HepG2 (cell line): Measurements from ENCODE around the gene SCFD2. TPM values are rescaled to one million over a fixed set of nuclear protein-coding genes. Genes with fewer than 3 reads are reported as not detected.
A peak's percentile ranks its signal among the peaks of the same experiment; 100 is the strongest.

Experiments used
- ATAC-seq: fragments of 200-7000 bp; cut with Tn5 transposase; 3 replicates; pipeline ENCODE4 v1.9.1; 2020; ENCODE audit warnings: mild to moderate bottlenecking, moderate library complexity
- BruUV-seq: library from RNA; stranded (reverse); fragments of 400-500 nt; replicated peaks from 2 replicates; lab custom pipeline; 2021; lab: Mats Ljungman, UMichigan
- CTCF ChIA-PET: fragments of 300-600 bp; formaldehyde crosslinking; extraction: SDS; loops from one replicate; lab custom pipeline; 2021; ENCODE audit warnings: low total read pairs, inconsistent platforms, low intra/inter-chr PET ratio; lab: Yijun Ruan, JAX
- POLR2A ChIA-PET: fragments of 350-600 bp; sonication (Branson Sonifier 250); formaldehyde crosslinking; loops from one replicate; lab custom pipeline; 2020; ENCODE audit warnings: antibody characterized with exemption, inconsistent platforms; lab: Yijun Ruan, JAX
- DNase-seq: peaks from one replicate; pipeline ENCODE4 v3.0.0-alpha.2; 2015; ENCODE audit warnings: low spot score
- FAIRE-seq: peaks from 3 replicates; lab custom pipeline; 2011; peaks lifted over from hg19 to GRCh38; lab: Jason Lieb, UNC
- H2AFZ ChIP-seq: one replicate; pipeline ENCODE4 v1.6.1; 2011; ENCODE audit warnings: low read length, inconsistent platforms
- H3K27ac ChIP-seq: fragments of 300-600 bp; 3 replicates; pipeline ENCODE4 v1.8.0; 2011; ENCODE audit warnings: mixed run types, mild to moderate bottlenecking, mixed read lengths, low read length, inconsistent platforms; ENCODE audit not compliant: insufficient read depth; ENCODE audit errors: extremely low read length
- H3K27me3 ChIP-seq, 2 experiments: fragments of 200-600 bp in 1 of 2; 2 replicates in 1 of 2; 3 replicates in 1 of 2; pipeline versions ENCODE4 v1.6.0 to v1.8.0; 2011; ENCODE audit warnings: low read length in 2 of 2, mild to moderate bottlenecking in 2 of 2, moderate library complexity in 2 of 2, inconsistent platforms in 1 of 2; ENCODE audit not compliant: insufficient read depth in 2 of 2, control insufficient read depth in 1 of 2
- H3K36me3 ChIP-seq, 2 experiments: fragments of 200-600 bp in 1 of 2; replicated peaks in 1 of 2; 2 replicates in 1 of 2; 3 replicates in 1 of 2; pipeline versions ENCODE4 v1.5.1 to v1.8.0; 2011; ENCODE audit warnings: low read length in 2 of 2, inconsistent platforms in 1 of 2; ENCODE audit not compliant: insufficient read depth in 2 of 2, control insufficient read depth in 1 of 2
- H3K4me1 ChIP-seq: 2 replicates; pipeline ENCODE4 v1.5.1; 2012; ENCODE audit warnings: low read length, inconsistent platforms; ENCODE audit not compliant: insufficient read depth
- H3K4me2 ChIP-seq: 2 replicates; pipeline ENCODE4 v1.6.0; 2011; ENCODE audit warnings: low read depth, low read length, inconsistent platforms
- H3K4me3 ChIP-seq, 3 experiments: fragments of 200-600 bp in 1 of 3; sonication (generic), shearing (Covaris generic) in 1 of 3; replicated peaks in 1 of 3; 2 replicates each; pipeline ENCODE4 v1.5.1; 2011 to 2016; ENCODE audit warnings: low read length in 3 of 3, inconsistent platforms in 2 of 3, low read depth in 2 of 3, mild to moderate bottlenecking in 2 of 3, control low read depth in 1 of 3, mixed read lengths in 1 of 3; ENCODE audit not compliant: insufficient read depth in 1 of 3
- H3K79me2 ChIP-seq: one replicate; pipeline ENCODE4 v1.6.1; 2011; ENCODE audit warnings: low read length, inconsistent platforms; ENCODE audit not compliant: insufficient read depth
- H3K9ac ChIP-seq: 2 replicates; pipeline ENCODE4 v1.6.0; 2011; ENCODE audit warnings: mild to moderate bottlenecking, low read depth, low read length, inconsistent platforms; ENCODE audit not compliant: insufficient read depth
- H3K9me3 ChIP-seq: 2 replicates; pipeline ENCODE4 v1.5.1; 2012; ENCODE audit warnings: mild to moderate bottlenecking, low read length
- H4K20me1 ChIP-seq: 2 replicates; pipeline ENCODE4 v1.6.0; 2011; ENCODE audit warnings: inconsistent platforms, mild to moderate bottlenecking, low read length, moderate library complexity; ENCODE audit not compliant: insufficient read depth
- RAD21 ChIP-seq: fragments of 450-650 bp; formaldehyde crosslinking; IDR thresholded peaks from 2 replicates; pipeline ENCODE4 v1.5.0; 2020; ENCODE audit warnings: mild to moderate bottlenecking
- SKI ChIP-seq: fragments of 450-650 bp; IDR thresholded peaks from one replicate; pipeline ENCODE4 v1.6.1; 2018; ENCODE audit warnings: mild to moderate bottlenecking; ENCODE audit not compliant: partially characterized antibody
- SMC3 ChIP-seq: IDR thresholded peaks from 2 replicates; pipeline ENCODE4 v1.6.1; 2011; ENCODE audit warnings: low read length, improper control_type of control experiment
- STAG1 ChIP-seq: sonication (generic); formaldehyde crosslinking; IDR thresholded peaks from 2 replicates; pipeline ENCODE4 v1.4.0; 2020; ENCODE audit warnings: missing genetic modification reagents
- ZFY ChIP-seq: sonication (generic); formaldehyde crosslinking; IDR thresholded peaks from 2 replicates; pipeline ENCODE4 v1.4.0; 2020; ENCODE audit warnings: missing genetic modification reagents
- ZNF891 ChIP-seq: sonication (generic); formaldehyde crosslinking; IDR thresholded peaks from 2 replicates; pipeline ENCODE4 v1.5.0; 2020; ENCODE audit warnings: mild to moderate bottlenecking, missing genetic modification reagents
- WGBS: methylation state at CpG from one replicate; pipeline ENCODE4 v1.1.6; 2017; ENCODE audit warnings: low lambda C conversion rate; 5-methylcytosine and 5-hydroxymethylcytosine counted together
- in situ Hi-C: cut with HindIII; loops from 2 replicates; pipeline ENCODE4 v1.10.0; 2017; ENCODE audit warnings: low pct_unique_long_range_greater_than_20kb; ENCODE audit not compliant: extremely low pct_ligation_motif_present
- intact Hi-C: fragments of 100-400 bp; cut with micrococcal nuclease; formaldehyde crosslinking; loops from one replicate; pipeline ENCODE4 v1.10.0; 2022; ENCODE audit not compliant: unreplicated experiment
- polyA plus RNA-seq, 8 experiments: library from polyadenylated mRNA; depleted of rRNA in 3 of 8; stranded (reverse) in 7 of 8; unstranded in 1 of 8; fragments of >200 nt; fragmentation: Illumina TruSeq in 4 of 8; extraction: Trizol in 4 of 8; gene quantifications; 2 replicates each; pipeline versions ENCODE4 v1.2.1 to v1.2.3, GENCODE V29; 2011 to 2016; ENCODE audit warnings: low read depth in 4 of 8, missing spikeins in 1 of 8, mixed read lengths in 1 of 8; ENCODE audit not compliant: insufficient read depth in 1 of 8
- total RNA-seq, 5 experiments: library from RNA; depleted of rRNA; stranded (reverse); fragments of >200 nt; fragmentation: Illumina TruSeq; extraction: Trizol; gene quantifications; 2 replicates each; pipeline ENCODE4 v1.2.3, GENCODE V29; 2016; ENCODE audit warnings: low read depth in 1 of 5
- TF ChIP-seq, protein P1 (sequence below): sonication (generic); formaldehyde crosslinking; IDR thresholded peaks from 2 replicates; pipeline ENCODE4 v1.5.0; 2020; ENCODE audit warnings: mild to moderate bottlenecking, missing genetic modification reagents, moderate library complexity

The SCFD2 gene
- total and polyA plus RNA-seq, 2 of the 13 experiments (the other 11 are each of a cell fraction or from before 2014, with no cell fraction given) = 4.6 to 15.6 TPM

DNA sequence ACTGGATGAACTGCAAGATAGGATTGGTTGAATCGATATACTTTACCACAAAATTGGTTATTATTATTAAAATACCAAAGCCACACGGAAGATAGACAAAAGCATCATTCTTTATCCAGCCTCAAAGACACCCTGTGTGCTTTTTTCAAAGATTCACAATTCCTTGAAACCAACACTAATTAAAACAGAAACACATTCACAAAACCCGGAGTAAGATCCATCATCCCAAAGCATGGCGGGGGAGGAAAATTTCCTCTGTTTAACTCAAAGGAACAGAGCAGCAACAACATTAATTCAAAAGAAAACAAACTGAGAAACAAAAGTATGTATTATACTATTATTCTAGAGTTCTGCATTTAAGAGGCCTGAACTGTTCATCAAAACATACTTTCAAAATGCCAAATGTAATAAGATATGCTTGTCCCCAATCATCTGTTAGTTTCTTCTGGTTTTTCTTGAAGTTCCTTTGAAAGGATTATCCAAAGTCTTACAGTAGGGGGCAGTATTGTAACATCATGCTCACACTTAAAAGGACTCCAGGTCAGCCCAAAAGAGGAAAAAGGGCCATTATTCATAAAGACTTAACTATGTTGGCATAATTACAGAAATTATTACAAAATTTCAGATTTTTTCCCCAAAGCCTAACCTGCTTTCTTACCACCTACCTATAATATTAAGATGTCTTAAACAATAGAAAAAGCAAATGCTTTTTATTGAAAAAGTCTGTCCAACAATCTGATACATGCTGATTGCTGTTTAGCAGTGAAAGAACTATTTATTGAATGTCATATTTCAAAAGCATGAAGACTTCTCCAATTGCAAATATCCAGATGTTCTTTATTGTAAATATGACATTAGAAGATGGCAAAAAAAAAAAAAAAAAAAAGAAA, 168.7 kb downstream of the SCFD2 start:
- DNase-seq = peak; percentile 65
- peak; percentile 18 for FAIRE-seq
- in situ Hi-C loops (loop anchor here (5.0 to 25.0 kb wide), 3 partner anchors 180 to 1040 kb away; partner anchors contain the start of gene PDGFRA), intact Hi-C loops (loop anchor here (1.0 to 10.0 kb wide), 8 partner anchors 182 to 1698 kb away; no protein-coding TSS in a partner anchor)
- H3K27me3 ChIP-seq = no peaks in the 10 kb centered on the region; a peak in 1 of 5 replicates
- no TSS peak for BruUV-seq
- peak; percentile 59; the same call in 2 of the 3 replicates for ATAC-seq
- no peaks in the 10 kb centered on the region for H3K79me2 ChIP-seq
- no peak overlapping the region for H3K9ac ChIP-seq
- POLR2A ChIA-PET = no interaction called here
- no peaks in the 10 kb centered on the region for H4K20me1 ChIP-seq
- 0 out of 2 replicates have a peak, but pooled peaks cover 2% of the 10 kb centered on the region for H3K4me1 ChIP-seq
- H2AFZ ChIP-seq = no peak overlapping the region
- WGBS = 78% methylated on average over 4 of the region's 4 CpGs
- H3K9me3 ChIP-seq = no peaks in the 10 kb centered on the region
- no peak overlapping the region for H3K4me3 ChIP-seq
- TF ChIP-seq STAG1 (CRISPR knock-in tag) (peak; percentile 87), SMC3 (peak; percentile 73; the same call in 1 of the 2 replicates), SKI (no peak), ZNF891 (CRISPR knock-in tag) (no peak), RAD21 (CRISPR knock-in tag) (peak; percentile 64), ZFY (CRISPR knock-in tag) (no peak)
- TF ChIP-seq, protein P1, sequence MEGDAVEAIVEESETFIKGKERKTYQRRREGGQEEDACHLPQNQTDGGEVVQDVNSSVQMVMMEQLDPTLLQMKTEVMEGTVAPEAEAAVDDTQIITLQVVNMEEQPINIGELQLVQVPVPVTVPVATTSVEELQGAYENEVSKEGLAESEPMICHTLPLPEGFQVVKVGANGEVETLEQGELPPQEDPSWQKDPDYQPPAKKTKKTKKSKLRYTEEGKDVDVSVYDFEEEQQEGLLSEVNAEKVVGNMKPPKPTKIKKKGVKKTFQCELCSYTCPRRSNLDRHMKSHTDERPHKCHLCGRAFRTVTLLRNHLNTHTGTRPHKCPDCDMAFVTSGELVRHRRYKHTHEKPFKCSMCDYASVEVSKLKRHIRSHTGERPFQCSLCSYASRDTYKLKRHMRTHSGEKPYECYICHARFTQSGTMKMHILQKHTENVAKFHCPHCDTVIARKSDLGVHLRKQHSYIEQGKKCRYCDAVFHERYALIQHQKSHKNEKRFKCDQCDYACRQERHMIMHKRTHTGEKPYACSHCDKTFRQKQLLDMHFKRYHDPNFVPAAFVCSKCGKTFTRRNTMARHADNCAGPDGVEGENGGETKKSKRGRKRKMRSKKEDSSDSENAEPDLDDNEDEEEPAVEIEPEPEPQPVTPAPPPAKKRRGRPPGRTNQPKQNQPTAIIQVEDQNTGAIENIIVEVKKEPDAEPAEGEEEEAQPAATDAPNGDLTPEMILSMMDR (CRISPR knock-in tag) = peak; percentile 74
- TF ChIP-seq, all 625 proteins: peak for 4
- Histone ChIP-seq H3K4me2 (no peak overlapping the region), H3K36me3 (no peaks in the 10 kb centered on the region), H3K27ac (no peak overlapping the region)
- CTCF ChIA-PET = interaction anchor here (0.8 to 1.8 kb wide), 4 partner anchors 181 to 1037 kb away, joined by 3 to 11 read pairs (median 4); no protein-coding TSS in a partner anchor
